ENCODE measurements around the gene SDF2.

DNA sequence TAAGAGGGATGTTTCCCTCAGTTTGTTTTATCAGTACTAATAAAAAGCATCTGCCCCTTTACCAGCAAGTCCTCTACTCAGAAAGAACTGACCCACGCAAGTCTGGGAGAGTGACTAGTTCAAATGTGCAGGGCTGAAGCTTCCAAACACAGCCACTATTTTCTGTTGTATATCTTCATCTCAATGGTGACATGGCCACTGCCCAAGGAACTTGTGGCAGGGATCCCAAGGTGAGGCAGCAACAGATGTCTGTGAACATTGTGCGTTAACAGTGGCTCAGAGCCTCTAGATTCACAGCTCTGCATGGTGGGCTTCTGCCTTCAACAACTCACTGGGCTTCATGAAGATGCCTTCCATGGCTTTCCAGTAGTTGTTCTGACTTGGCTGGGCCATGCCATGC, 13.0 kb downstream of the SDF2 start:
- TF ChIP-seq POLR2AphosphoS5 (IDR thresholded peaks at IDR 0.05): no peak
- TF ChIP-seq, protein P1, sequence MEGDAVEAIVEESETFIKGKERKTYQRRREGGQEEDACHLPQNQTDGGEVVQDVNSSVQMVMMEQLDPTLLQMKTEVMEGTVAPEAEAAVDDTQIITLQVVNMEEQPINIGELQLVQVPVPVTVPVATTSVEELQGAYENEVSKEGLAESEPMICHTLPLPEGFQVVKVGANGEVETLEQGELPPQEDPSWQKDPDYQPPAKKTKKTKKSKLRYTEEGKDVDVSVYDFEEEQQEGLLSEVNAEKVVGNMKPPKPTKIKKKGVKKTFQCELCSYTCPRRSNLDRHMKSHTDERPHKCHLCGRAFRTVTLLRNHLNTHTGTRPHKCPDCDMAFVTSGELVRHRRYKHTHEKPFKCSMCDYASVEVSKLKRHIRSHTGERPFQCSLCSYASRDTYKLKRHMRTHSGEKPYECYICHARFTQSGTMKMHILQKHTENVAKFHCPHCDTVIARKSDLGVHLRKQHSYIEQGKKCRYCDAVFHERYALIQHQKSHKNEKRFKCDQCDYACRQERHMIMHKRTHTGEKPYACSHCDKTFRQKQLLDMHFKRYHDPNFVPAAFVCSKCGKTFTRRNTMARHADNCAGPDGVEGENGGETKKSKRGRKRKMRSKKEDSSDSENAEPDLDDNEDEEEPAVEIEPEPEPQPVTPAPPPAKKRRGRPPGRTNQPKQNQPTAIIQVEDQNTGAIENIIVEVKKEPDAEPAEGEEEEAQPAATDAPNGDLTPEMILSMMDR (IDR thresholded peaks at IDR 0.05): no peak
- TF ChIP-seq POLR2A (IDR thresholded peaks at IDR 0.05): no peak

All from stomach (tissue), 4 donors.